HepG2 (cell line): ENCODE measurements around the gene CCN6. TPM values are rescaled to one million over a fixed set of nuclear protein-coding genes. Genes with fewer than 3 reads are reported as not detected.
A peak's percentile ranks its signal among the peaks of the same experiment; 100 is the strongest.

ENCODE experiments used
- GLI4 ChIP-seq: sonication (generic); formaldehyde crosslinking; IDR thresholded peaks from 2 replicates; pipeline ENCODE4 v1.5.1; 2020; ENCODE audit warnings: missing genetic modification reagents, mild to moderate bottlenecking, moderate library complexity, borderline replicate concordance
- HNF4G ChIP-seq, 2 experiments: sonication (generic) in 1 of 2; formaldehyde crosslinking in 1 of 2; IDR thresholded peaks; 2 replicates each; pipeline versions ENCODE4 v1.4.0 to v1.6.1; 2011 to 2020; ENCODE audit warnings: borderline replicate concordance in 2 of 2, low read depth in 2 of 2, mild to moderate bottlenecking in 2 of 2, low read length in 1 of 2, missing genetic modification reagents in 1 of 2, moderate library complexity in 1 of 2
- HOXA3 ChIP-seq: sonication (generic); formaldehyde crosslinking; IDR thresholded peaks from 2 replicates; pipeline ENCODE4 v1.5.0; 2020; ENCODE audit warnings: missing genetic modification reagents
- NCOA5 ChIP-seq: sonication (generic); formaldehyde crosslinking; IDR thresholded peaks from 2 replicates; pipeline ENCODE4 v1.4.0; 2020; ENCODE audit warnings: missing genetic modification reagents
- ONECUT2 ChIP-seq: sonication (generic); formaldehyde crosslinking; IDR thresholded peaks from 2 replicates; pipeline ENCODE4 v1.4.0; 2020; ENCODE audit warnings: missing genetic modification reagents
- RBM22 ChIP-seq: fragments of 200-400 bp; formaldehyde crosslinking; optimal IDR thresholded peaks from 2 replicates; pipeline ENCODE3; 2017; ENCODE audit warnings: mild to moderate bottlenecking, low read length, moderate library complexity
- SMAD1 ChIP-seq: sonication (generic); formaldehyde crosslinking; IDR thresholded peaks from 2 replicates; pipeline ENCODE4 v1.4.0; 2020; ENCODE audit warnings: missing genetic modification reagents, low read depth, mild to moderate bottlenecking, borderline replicate concordance
- WIZ ChIP-seq: sonication (generic); formaldehyde crosslinking; IDR thresholded peaks from 2 replicates; pipeline ENCODE4 v1.5.1; 2020; ENCODE audit warnings: mild to moderate bottlenecking, missing genetic modification reagents
- ZFX ChIP-seq: sonication (generic); formaldehyde crosslinking; IDR thresholded peaks from 2 replicates; pipeline ENCODE4 v1.4.0; 2020; ENCODE audit warnings: mild to moderate bottlenecking, low read depth, missing genetic modification reagents, moderate library complexity
- ZMYM4 ChIP-seq: sonication (generic); formaldehyde crosslinking; IDR thresholded peaks from 2 replicates; pipeline ENCODE4 v1.8.1; 2023; ENCODE audit warnings: mild to moderate bottlenecking, missing genetic modification reagents
- ZNF160 ChIP-seq: sonication (generic); formaldehyde crosslinking; IDR thresholded peaks from 2 replicates; pipeline ENCODE4 v1.8.0; 2022; ENCODE audit warnings: mild to moderate bottlenecking, inconsistent platforms, missing genetic modification reagents
- ZNF672 ChIP-seq: sonication (generic); formaldehyde crosslinking; IDR thresholded peaks from 2 replicates; pipeline ENCODE4 v1.8.1; 2022; ENCODE audit warnings: missing genetic modification reagents
- ZNF724P ChIP-seq: sonication (generic); formaldehyde crosslinking; IDR thresholded peaks from 2 replicates; pipeline ENCODE4 v1.8.0; 2022; ENCODE audit warnings: missing genetic modification reagents, borderline replicate concordance
- ZSCAN9 ChIP-seq: IDR thresholded peaks from 2 replicates; pipeline ENCODE4 v1.6.1; 2016; ENCODE audit warnings: borderline replicate concordance
- polyA plus RNA-seq, 8 experiments: library from polyadenylated mRNA; depleted of rRNA in 3 of 8; stranded (reverse) in 7 of 8; unstranded in 1 of 8; fragments of >200 nt; fragmentation: Illumina TruSeq in 4 of 8; extraction: Trizol in 4 of 8; gene quantifications; 2 replicates each; pipeline versions ENCODE4 v1.2.1 to v1.2.3, GENCODE V29; 2011 to 2016; ENCODE audit warnings: low read depth in 4 of 8, missing spikeins in 1 of 8, mixed read lengths in 1 of 8; ENCODE audit not compliant: insufficient read depth in 1 of 8
- total RNA-seq, 5 experiments: library from RNA; depleted of rRNA; stranded (reverse); fragments of >200 nt; fragmentation: Illumina TruSeq; extraction: Trizol; gene quantifications; 2 replicates each; pipeline ENCODE4 v1.2.3, GENCODE V29; 2016; ENCODE audit warnings: low read depth in 1 of 5
- TF ChIP-seq, protein P1 (sequence below): IDR thresholded peaks from 2 replicates; pipeline ENCODE4 v1.4.0; 2020; ENCODE audit warnings: mild to moderate bottlenecking, missing genetic modification reagents
- TF ChIP-seq, protein P2 (sequence below): IDR thresholded peaks from 2 replicates; pipeline ENCODE4 v1.6.1; 2016; ENCODE audit warnings: mild to moderate bottlenecking, missing biosample characterization, missing genetic modification reagents
- TF ChIP-seq, protein P3 (sequence below): sonication (generic); formaldehyde crosslinking; IDR thresholded peaks from 2 replicates; pipeline ENCODE4 v1.4.0; 2020; ENCODE audit warnings: missing genetic modification reagents, borderline replicate concordance
- TF ChIP-seq, protein P4 (sequence below): sonication (generic); formaldehyde crosslinking; IDR thresholded peaks from 2 replicates; pipeline ENCODE4 v1.5.1; 2020; ENCODE audit warnings: missing genetic modification reagents, mild to moderate bottlenecking, borderline replicate concordance

The CCN6 gene
- total and polyA plus RNA-seq, 2 of the 13 experiments (the other 11 are each of a cell fraction or from before 2014, with no cell fraction given) = not detected

DNA sequence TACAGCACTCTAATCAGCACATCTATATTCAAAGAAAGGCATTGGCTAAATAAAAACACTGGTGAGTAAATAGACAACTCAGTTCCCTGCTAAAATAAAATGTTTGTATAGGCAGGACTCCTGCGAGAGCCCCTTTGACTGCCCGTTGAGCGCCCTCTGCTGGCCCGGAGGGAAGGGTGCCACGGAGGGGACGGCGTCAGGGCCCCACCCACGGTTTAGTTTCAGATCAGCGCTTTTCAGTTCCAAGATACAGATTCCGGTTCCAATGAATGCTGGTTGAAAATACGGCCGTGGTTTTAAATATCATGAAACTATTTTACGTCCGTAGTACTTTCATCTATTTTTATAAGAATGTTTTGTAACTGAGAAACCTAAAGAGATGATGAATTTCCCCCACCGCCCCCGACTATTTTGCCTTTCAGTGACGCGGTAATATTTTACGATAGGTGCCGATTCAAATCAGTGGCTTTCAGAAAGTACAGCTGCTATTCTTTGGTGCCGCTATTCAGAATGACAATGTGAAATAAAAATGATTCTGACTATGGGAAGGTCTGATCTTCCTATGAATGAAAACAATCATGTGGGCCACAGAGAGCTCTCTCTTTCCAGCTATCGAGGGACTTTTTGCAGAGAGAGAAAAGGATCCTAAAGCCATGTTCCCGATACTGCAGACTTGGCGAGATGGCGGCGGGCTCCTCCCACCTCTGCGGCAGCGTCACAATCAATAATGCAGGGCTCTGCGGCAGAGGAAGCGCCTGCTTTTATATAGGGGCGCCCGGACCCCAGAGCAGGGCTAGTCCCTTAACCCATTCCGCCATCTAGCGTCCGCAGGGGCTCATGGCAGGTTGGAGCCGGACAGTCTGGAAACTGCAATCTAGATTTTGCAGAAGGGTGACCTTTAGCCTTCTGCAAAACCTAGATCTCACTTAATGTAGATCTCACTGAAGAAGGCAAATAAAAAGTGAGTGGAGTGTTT, 10.6 kb upstream of the CCN6 start (continued):
- TF ChIP-seq NCOA5 = no peak
- no peak for TF ChIP-seq ZFX (CRISPR knock-in tag)
- peak; percentile 75 for TF ChIP-seq ONECUT2
- TF ChIP-seq WIZ (CRISPR knock-in tag) = 0 out of 2 replicates have a peak, but pooled peaks have one; percentile 9
- TF ChIP-seq SMAD1 (CRISPR knock-in tag) = no peak
- TF ChIP-seq, protein P1, sequence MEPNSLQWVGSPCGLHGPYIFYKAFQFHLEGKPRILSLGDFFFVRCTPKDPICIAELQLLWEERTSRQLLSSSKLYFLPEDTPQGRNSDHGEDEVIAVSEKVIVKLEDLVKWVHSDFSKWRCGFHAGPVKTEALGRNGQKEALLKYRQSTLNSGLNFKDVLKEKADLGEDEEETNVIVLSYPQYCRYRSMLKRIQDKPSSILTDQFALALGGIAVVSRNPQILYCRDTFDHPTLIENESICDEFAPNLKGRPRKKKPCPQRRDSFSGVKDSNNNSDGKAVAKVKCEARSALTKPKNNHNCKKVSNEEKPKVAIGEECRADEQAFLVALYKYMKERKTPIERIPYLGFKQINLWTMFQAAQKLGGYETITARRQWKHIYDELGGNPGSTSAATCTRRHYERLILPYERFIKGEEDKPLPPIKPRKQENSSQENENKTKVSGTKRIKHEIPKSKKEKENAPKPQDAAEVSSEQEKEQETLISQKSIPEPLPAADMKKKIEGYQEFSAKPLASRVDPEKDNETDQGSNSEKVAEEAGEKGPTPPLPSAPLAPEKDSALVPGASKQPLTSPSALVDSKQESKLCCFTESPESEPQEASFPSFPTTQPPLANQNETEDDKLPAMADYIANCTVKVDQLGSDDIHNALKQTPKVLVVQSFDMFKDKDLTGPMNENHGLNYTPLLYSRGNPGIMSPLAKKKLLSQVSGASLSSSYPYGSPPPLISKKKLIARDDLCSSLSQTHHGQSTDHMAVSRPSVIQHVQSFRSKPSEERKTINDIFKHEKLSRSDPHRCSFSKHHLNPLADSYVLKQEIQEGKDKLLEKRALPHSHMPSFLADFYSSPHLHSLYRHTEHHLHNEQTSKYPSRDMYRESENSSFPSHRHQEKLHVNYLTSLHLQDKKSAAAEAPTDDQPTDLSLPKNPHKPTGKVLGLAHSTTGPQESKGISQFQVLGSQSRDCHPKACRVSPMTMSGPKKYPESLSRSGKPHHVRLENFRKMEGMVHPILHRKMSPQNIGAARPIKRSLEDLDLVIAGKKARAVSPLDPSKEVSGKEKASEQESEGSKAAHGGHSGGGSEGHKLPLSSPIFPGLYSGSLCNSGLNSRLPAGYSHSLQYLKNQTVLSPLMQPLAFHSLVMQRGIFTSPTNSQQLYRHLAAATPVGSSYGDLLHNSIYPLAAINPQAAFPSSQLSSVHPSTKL = peak; percentile 59
- TF ChIP-seq HOXA3 = peak; percentile 67
- TF ChIP-seq ZNF160 (CRISPR knock-in tag) = no peak
- TF ChIP-seq ZMYM4 (CRISPR knock-in tag) = peak; percentile 96
- peak; percentile 96; the same call in 1 of the 2 replicates for TF ChIP-seq ZNF672 (CRISPR knock-in tag)
- TF ChIP-seq, protein P2, sequence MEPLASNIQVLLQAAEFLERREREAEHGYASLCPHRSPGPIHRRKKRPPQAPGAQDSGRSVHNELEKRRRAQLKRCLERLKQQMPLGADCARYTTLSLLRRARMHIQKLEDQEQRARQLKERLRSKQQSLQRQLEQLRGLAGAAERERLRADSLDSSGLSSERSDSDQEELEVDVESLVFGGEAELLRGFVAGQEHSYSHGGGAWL (CRISPR knock-in tag) = peak; percentile 35; the same call in 1 of the 2 replicates
- peak; percentile 34; the same call in 1 of the 2 replicates for TF ChIP-seq ZSCAN9 (CRISPR knock-in tag)
- TF ChIP-seq ZNF724P (CRISPR knock-in tag) = no peak
- no peak for TF ChIP-seq RBM22
- no peak for TF ChIP-seq GLI4 (CRISPR knock-in tag)
- TF ChIP-seq, protein P3, sequence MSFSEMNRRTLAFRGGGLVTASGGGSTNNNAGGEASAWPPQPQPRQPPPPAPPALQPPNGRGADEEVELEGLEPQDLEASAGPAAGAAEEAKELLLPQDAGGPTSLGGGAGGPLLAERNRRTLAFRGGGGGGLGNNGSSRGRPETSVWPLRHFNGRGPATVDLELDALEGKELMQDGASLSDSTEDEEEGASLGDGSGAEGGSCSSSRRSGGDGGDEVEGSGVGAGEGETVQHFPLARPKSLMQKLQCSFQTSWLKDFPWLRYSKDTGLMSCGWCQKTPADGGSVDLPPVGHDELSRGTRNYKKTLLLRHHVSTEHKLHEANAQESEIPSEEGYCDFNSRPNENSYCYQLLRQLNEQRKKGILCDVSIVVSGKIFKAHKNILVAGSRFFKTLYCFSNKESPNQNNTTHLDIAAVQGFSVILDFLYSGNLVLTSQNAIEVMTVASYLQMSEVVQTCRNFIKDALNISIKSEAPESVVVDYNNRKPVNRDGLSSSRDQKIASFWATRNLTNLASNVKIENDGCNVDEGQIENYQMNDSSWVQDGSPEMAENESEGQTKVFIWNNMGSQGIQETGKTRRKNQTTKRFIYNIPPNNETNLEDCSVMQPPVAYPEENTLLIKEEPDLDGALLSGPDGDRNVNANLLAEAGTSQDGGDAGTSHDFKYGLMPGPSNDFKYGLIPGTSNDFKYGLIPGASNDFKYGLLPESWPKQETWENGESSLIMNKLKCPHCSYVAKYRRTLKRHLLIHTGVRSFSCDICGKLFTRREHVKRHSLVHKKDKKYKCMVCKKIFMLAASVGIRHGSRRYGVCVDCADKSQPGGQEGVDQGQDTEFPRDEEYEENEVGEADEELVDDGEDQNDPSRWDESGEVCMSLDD (CRISPR knock-in tag) = peak; percentile 73; the same call in 1 of the 2 replicates
- TF ChIP-seq, protein P4, sequence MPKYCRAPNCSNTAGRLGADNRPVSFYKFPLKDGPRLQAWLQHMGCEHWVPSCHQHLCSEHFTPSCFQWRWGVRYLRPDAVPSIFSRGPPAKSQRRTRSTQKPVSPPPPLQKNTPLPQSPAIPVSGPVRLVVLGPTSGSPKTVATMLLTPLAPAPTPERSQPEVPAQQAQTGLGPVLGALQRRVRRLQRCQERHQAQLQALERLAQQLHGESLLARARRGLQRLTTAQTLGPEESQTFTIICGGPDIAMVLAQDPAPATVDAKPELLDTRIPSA (CRISPR knock-in tag) = no peak
- 0 out of 2 replicates have a peak, but pooled peaks have one; percentile 28 for TF ChIP-seq HNF4G (IDR thresholded peaks at IDR 0.05; ENCODE audit: borderline replicate concordance, low read depth, low read length)
- TF ChIP-seq HNF4G (CRISPR knock-in tag; IDR thresholded peaks at IDR 0.05; ENCODE audit: borderline replicate concordance, low read depth) = no peak
